NK-92 (cell line): ENCODE results near the gene ANKH.
"Not testable (repeated sequence)": the region's sequence is repeated elsewhere in the genome, so short reads cannot be mapped to it uniquely, and the experiment has no call there.

Experiments used
- DNase-seq: peaks from one replicate; lab custom pipeline; 2025; ENCODE audit not compliant: unreplicated experiment; lab: John Stamatoyannopoulos, UW

ANKH gene

GRCh38 chr5:14859150-14859549 lies 12.4 kb downstream of the ANKH start:
- no peak for DNase-seq

- DNase-seq, result no peak
Observed at GRCh38 chr5:14855366-14855765, 16.2 kb downstream of the ANKH start.

GRCh38 chr5:14854799-14855198 lies 16.8 kb downstream of the ANKH start:
- no peak for DNase-seq

- DNase-seq, result no peak
Observed at GRCh38 chr5:14853685-14854084, 17.9 kb downstream of the ANKH start.

GRCh38 chr5:14852779-14853178 lies 18.8 kb downstream of the ANKH start:
- no peak for DNase-seq

GRCh38 chr5:14851999-14852526 lies 19.5 kb downstream of the ANKH start:
- no peak for DNase-seq

- DNase-seq, result no peak
Observed at GRCh38 chr5:14851597-14851996, 20.0 kb downstream of the ANKH start.

- no peak for DNase-seq
Observed at GRCh38 chr5:14851050-14851419, 20.5 kb downstream of the ANKH start.

GRCh38 chr5:14850419-14851049 lies 21.0 kb downstream of the ANKH start:
- no peak for DNase-seq

GRCh38 chr5:14849516-14850294 lies 21.9 kb downstream of the ANKH start:
- no peak for DNase-seq

GRCh38 chr5:14848942-14849341 lies 22.6 kb downstream of the ANKH start:
- DNase-seq, result not testable (repeated sequence)

- no peak for DNase-seq
Observed at GRCh38 chr5:14848385-14848784, 23.2 kb downstream of the ANKH start.

GRCh38 chr5:14847471-14847870 lies 24.1 kb downstream of the ANKH start:
- DNase-seq, result no peak

GRCh38 chr5:14842117-14842516 lies 29.5 kb downstream of the ANKH start:
- DNase-seq, result no peak

- DNase-seq, result no peak
Observed at GRCh38 chr5:14840624-14841023, 31.0 kb downstream of the ANKH start.

- no peak for DNase-seq
Observed at GRCh38 chr5:14838396-14839319, 32.9 kb downstream of the ANKH start.

- DNase-seq, result not testable (repeated sequence)
Observed at GRCh38 chr5:14837423-14838122, 34.0 kb downstream of the ANKH start.

GRCh38 chr5:14834584-14835550 lies 36.7 kb downstream of the ANKH start:
- no peak for DNase-seq

GRCh38 chr5:14834062-14834461 lies 37.5 kb downstream of the ANKH start:
- DNase-seq, result no peak

- DNase-seq, result no peak
Observed at GRCh38 chr5:14831006-14831338, 40.6 kb downstream of the ANKH start.
